K562 (cell line): Measurements from ENCODE around the gene IFT27. TPM values are rescaled to one million over a fixed set of nuclear protein-coding genes. Genes with fewer than 3 reads are reported as not detected.

Experiments used
- ATAC-seq: fragments of 200-7000 bp; cut with Tn5 transposase; 3 replicates; pipeline ENCODE4 v1.9.1; 2020; ENCODE audit warnings: moderate library complexity
- BruUV-seq: library from RNA; stranded (reverse); fragments of 400-500 nt; replicated peaks from 2 replicates; lab custom pipeline; 2021; lab: Mats Ljungman, UMichigan
- CTCF ChIA-PET: fragments of 300-600 bp; formaldehyde crosslinking; extraction: SDS; loops from one replicate; lab custom pipeline; 2021; ENCODE audit warnings: low intra/inter-chr PET ratio; lab: Yijun Ruan, JAX
- POLR2A ChIA-PET: fragments of 300-600, 350-650 bp; sonication (Branson Sonifier 250); formaldehyde crosslinking; extraction: SDS; loops from one replicate; lab custom pipeline; 2021; ENCODE audit warnings: antibody characterized with exemption, inconsistent platforms; lab: Yijun Ruan, JAX
- DNase-seq, 4 experiments: peaks; one replicate each; pipeline versions ENCODE4 v3.0.0 to v3.0.0-alpha.2; 2011 to 2018; ENCODE audit warnings: low spot score in 3 of 4, mixed read lengths in 3 of 4; ENCODE audit errors: extremely low read depth in 1 of 4
- FAIRE-seq: peaks from 2 replicates; lab custom pipeline; 2011; peaks lifted over from hg19 to GRCh38; lab: Jason Lieb, UNC
- H2AFZ ChIP-seq: 2 replicates; pipeline ENCODE4 v1.6.0; 2011; ENCODE audit warnings: low read depth, low read length, control low read depth, inconsistent platforms
- H3K27ac ChIP-seq: fragments of 200-600 bp; 3 replicates; pipeline ENCODE4 v1.8.0; 2011; ENCODE audit warnings: low read depth, mild to moderate bottlenecking, control low read depth, inconsistent platforms, low read length, moderate library complexity, mixed read lengths; ENCODE audit errors: extremely low read depth
- H3K27me3 ChIP-seq, 2 experiments: fragments of 300-600 bp in 1 of 2; 2 replicates in 1 of 2; 3 replicates in 1 of 2; pipeline versions ENCODE4 v1.6.0 to v1.8.0; 2011; ENCODE audit warnings: inconsistent platforms in 2 of 2, low read length in 2 of 2, mild to moderate bottlenecking in 1 of 2, mixed read lengths in 1 of 2, moderate library complexity in 1 of 2; ENCODE audit not compliant: control insufficient read depth in 2 of 2, insufficient read depth in 2 of 2
- H3K36me3 ChIP-seq: fragments of 300-600 bp; 3 replicates; pipeline ENCODE4 v1.8.0; 2011; ENCODE audit warnings: mild to moderate bottlenecking, low read length, inconsistent platforms; ENCODE audit not compliant: control insufficient read depth, insufficient read depth
- H3K4me1 ChIP-seq, 2 experiments: fragments of 200-600 bp in 1 of 2; replicated peaks in 1 of 2; 2 replicates in 1 of 2; 3 replicates in 1 of 2; pipeline versions ENCODE4 v1.5.1 to v1.8.0; 2011; ENCODE audit warnings: inconsistent platforms in 2 of 2, low read length in 2 of 2, mild to moderate bottlenecking in 1 of 2, mixed read lengths in 1 of 2, moderate library complexity in 1 of 2; ENCODE audit not compliant: control insufficient read depth in 2 of 2, insufficient read depth in 2 of 2
- H3K4me2 ChIP-seq: 2 replicates; pipeline ENCODE4 v1.6.1; 2011; ENCODE audit warnings: low read length, control low read depth, inconsistent platforms, mixed read lengths; ENCODE audit not compliant: insufficient read depth
- H3K4me3 ChIP-seq: fragments of 200-600 bp; sonication (generic), shearing (Covaris generic); 2 replicates; pipeline ENCODE4 v1.5.1; 2016; ENCODE audit warnings: control low read depth, inconsistent platforms
- H3K79me2 ChIP-seq: fragments of 200-600 bp; 3 replicates; pipeline ENCODE4 v1.8.0; 2011; ENCODE audit warnings: low read length, inconsistent platforms; ENCODE audit not compliant: control insufficient read depth, insufficient read depth
- H3K9ac ChIP-seq, 2 experiments: 2 replicates each; pipeline versions ENCODE4 v1.6.0 to v1.6.1; 2011; ENCODE audit warnings: low read depth in 2 of 2, low read length in 2 of 2, control low read depth in 1 of 2, inconsistent platforms in 1 of 2, mild to moderate bottlenecking in 1 of 2, mixed read lengths in 1 of 2; ENCODE audit not compliant: insufficient read depth in 1 of 2
- H3K9me1 ChIP-seq: one replicate; pipeline ENCODE4 v1.6.0; 2011; ENCODE audit warnings: inconsistent platforms, mild to moderate bottlenecking, low read length, moderate library complexity; ENCODE audit not compliant: control insufficient read depth, insufficient read depth
- H3K9me3 ChIP-seq: replicated peaks from 2 replicates; pipeline ENCODE4 v1.5.1; 2011; ENCODE audit warnings: low read depth, low read length, inconsistent platforms; ENCODE audit not compliant: control insufficient read depth, insufficient read depth
- H4K20me1 ChIP-seq: replicated peaks from 2 replicates; pipeline ENCODE4 v1.6.1; 2011; ENCODE audit warnings: low read length, inconsistent platforms, mixed read lengths; ENCODE audit not compliant: control insufficient read depth, insufficient read depth
- HDGF ChIP-seq: fragments of 450-650 bp; IDR thresholded peaks from 2 replicates; pipeline ENCODE4 v1.6.1; 2016
- MAFK ChIP-seq: IDR thresholded peaks from 2 replicates; pipeline ENCODE4 v1.6.1; 2011; ENCODE audit warnings: low read length, improper control_type of control experiment
- MTA1 ChIP-seq: fragments of 450-650 bp; IDR thresholded peaks from 2 replicates; pipeline ENCODE4 v1.6.1; 2017; ENCODE audit warnings: borderline replicate concordance
- NFE2 ChIP-seq: IDR thresholded peaks from 2 replicates; pipeline ENCODE4 v1.6.1; 2014; ENCODE audit warnings: antibody characterized with exemption, low read depth
- TRIM24 ChIP-seq, 2 experiments: fragments of 450-650 bp; IDR thresholded peaks; 2 replicates each; pipeline ENCODE4 v1.6.1; 2016
- ZNF79 ChIP-seq: fragments of 250-450 bp; sonication (Bioruptor Pico); IDR thresholded peaks from 2 replicates; pipeline ENCODE4 v1.4.0; 2020; ENCODE audit warnings: low read depth, mild to moderate bottlenecking, moderate library complexity
- WGBS: fragments of 100-300 bp; shearing (Covaris generic); methylation state at CpG from one replicate; pipeline ENCODE4 v1.1.6; 2016; ENCODE audit warnings: low coverage, mixed read lengths; ENCODE audit not compliant: insufficient coverage; ENCODE audit errors: missing lambda C conversion rate; 5-methylcytosine and 5-hydroxymethylcytosine counted together
- in situ Hi-C: fragments of 300-500 bp; cut with MboI; formaldehyde crosslinking; loops from 4 replicates; pipeline ENCODE4 v1.15.0; 2018; ENCODE audit warnings: inconsistent platforms, mixed read lengths
- intact Hi-C: fragments of 100-400 bp; cut with micrococcal nuclease; formaldehyde crosslinking; loops from 2 replicates; pipeline ENCODE4 v1.14.2; 2022
- polyA plus RNA-seq, 8 experiments: library from polyadenylated mRNA; depleted of rRNA in 4 of 8; stranded (reverse) in 5 of 8; unstranded in 3 of 8; fragments of >200 nt; fragmentation: Nextera tagmentation in 2 of 8; fragmentation: Illumina TruSeq in 1 of 8; extraction: Ambion mirVana in 2 of 8; extraction: Trizol in 1 of 8; gene quantifications; 2 replicates each; pipeline versions ENCODE4 v1.2.1 to v1.2.3, GENCODE V29; 2011 to 2014; ENCODE audit warnings: inconsistent platforms in 1 of 8, missing spikeins in 1 of 8
- total RNA-seq, 7 experiments: library from RNA; depleted of rRNA in 6 of 7; stranded (reverse); fragments of >200 nt in 6 of 7; fragmentation: Illumina TruSeq in 2 of 7; extraction: Trizol in 2 of 7; gene quantifications; 2 replicates each; pipeline versions ENCODE4 v1.2.1 to v1.2.3, GENCODE V29; 2011 to 2021; ENCODE audit warnings: low replicate concordance in 1 of 7
- TF ChIP-seq, protein P1 (sequence below): IDR thresholded peaks from 2 replicates; pipeline ENCODE4 v1.6.1; 2014; ENCODE audit warnings: antibody characterized with exemption
- TF ChIP-seq, protein P2 (sequence below): sonication (generic); formaldehyde crosslinking; IDR thresholded peaks from 2 replicates; pipeline ENCODE4 v1.8.0; 2023; ENCODE audit warnings: missing genetic modification reagents, mild to moderate bottlenecking, borderline replicate concordance

IFT27 gene
- total and polyA plus RNA-seq, 9 of the 15 experiments (the other 6 are each of a cell fraction or from before 2014, with no cell fraction given): 0.01 to 1.4 (median 0.14) TPM; not detected in 1

DNA sequence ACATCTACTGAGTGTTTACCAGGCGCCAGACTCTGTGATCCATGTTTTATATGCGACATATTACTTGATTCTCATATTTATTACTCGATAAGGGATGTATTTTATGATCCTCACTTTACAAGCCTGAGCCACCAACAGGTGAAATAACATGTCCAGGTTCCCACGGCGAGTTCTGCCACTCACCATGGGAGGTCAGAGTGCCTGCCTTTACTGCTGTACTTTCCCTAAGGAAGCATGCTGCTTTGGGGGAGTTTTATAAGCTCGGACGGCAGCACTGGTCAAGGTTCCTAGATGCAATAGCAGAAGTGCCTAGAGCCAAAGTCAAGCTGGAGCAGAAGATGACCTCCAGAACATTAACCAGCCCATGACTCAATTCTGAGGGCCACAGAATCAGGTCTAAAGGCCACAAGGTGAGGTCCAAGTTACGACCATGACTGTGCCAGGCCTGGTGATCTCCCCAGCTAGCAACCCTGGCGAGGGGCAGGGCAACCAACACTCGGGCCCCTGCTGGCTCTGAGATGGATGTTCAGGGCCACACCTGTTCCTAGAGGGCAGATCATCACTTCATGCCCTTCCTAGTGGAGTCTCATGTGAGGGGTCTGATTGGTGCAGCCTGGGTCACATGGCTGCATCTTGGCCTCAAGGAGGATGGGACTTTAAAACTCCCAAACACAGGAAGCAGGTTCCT lies 14.2 kb downstream of the IFT27 start:
- Histone ChIP-seq H3K9me3 (no peaks in the 10 kb centered on the region), H2AFZ (no peak overlapping the region), H3K4me2 (no peak overlapping the region), H3K36me3 (no peaks in the 10 kb centered on the region), H3K27ac (no peak overlapping the region), H3K79me2 (no peaks in the 10 kb centered on the region), H3K4me1 (no peaks in the 10 kb centered on the region; a peak in 1 of 5 replicates), H3K4me3 (no peak overlapping the region), H4K20me1 (peaks cover 5% of the 10 kb centered on the region; the same call in 1 of the 2 replicates), H3K27me3 (peaks cover 10 to 78% of the 10 kb centered on the region in 2 experiments; a peak in 4 of 5 replicates), H3K9ac (no peak overlapping the region), H3K9me1 (no peaks in the 10 kb centered on the region)
- FAIRE-seq (no peak), DNase-seq (no peak), ATAC-seq (no peak)
- BruUV-seq: no TSS peak
- intact Hi-C loops (no loop called here), in situ Hi-C loops (no loop called here)
- under 1% methylated on average over 10 of the region's 10 CpGs for WGBS
- TF ChIP-seq, protein P1, sequence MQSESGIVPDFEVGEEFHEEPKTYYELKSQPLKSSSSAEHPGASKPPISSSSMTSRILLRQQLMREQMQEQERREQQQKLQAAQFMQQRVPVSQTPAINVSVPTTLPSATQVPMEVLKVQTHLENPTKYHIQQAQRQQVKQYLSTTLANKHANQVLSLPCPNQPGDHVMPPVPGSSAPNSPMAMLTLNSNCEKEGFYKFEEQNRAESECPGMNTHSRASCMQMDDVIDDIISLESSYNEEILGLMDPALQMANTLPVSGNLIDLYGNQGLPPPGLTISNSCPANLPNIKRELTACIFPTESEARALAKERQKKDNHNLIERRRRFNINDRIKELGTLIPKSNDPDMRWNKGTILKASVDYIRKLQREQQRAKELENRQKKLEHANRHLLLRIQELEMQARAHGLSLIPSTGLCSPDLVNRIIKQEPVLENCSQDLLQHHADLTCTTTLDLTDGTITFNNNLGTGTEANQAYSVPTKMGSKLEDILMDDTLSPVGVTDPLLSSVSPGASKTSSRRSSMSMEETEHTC: no peak
- POLR2A ChIA-PET: interaction anchor here (0.7 kb wide), 1 partner anchor 201 kb away, joined by 3 read pairs; no protein-coding TSS in a partner anchor
- CTCF ChIA-PET: no interaction called here

DNA sequence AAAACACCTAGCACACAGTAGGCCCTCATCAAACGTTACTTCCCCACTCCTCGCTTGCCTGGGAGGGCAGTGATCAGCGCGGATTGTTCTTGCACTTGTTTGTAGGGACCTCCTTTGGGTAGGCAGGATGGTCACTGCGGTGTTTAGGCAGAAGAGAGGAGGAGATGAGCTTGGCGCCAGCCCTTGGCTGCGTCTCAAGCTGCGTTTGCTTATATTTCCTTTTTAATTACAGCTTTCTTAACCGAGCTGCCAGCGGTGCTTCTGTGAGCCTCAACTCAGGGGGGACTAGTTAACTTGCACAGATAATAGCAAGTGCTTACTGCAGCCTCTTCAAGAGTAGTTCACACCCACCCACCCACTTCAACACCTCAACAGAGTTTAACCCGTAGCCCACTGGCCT lies 15.1 kb downstream of the IFT27 start:
- ATAC-seq (no peak), DNase-seq (no peak), FAIRE-seq (no peak)
- ChIA-PET POLR2A (interaction anchor here (0.7 to 1.4 kb wide), 2 partner anchors 26 to 89 kb away, joined by 3 to 4 read pairs; no protein-coding TSS in a partner anchor), CTCF (no interaction called here)
- Histone ChIP-seq H2AFZ (no peak overlapping the region), H3K36me3 (no peaks in the 10 kb centered on the region), H3K9me1 (no peaks in the 10 kb centered on the region), H4K20me1 (peaks cover 5% of the 10 kb centered on the region; the same call in 1 of the 2 replicates), H3K27ac (no peak overlapping the region), H3K4me1 (no peaks in the 10 kb centered on the region; a peak in 1 of 5 replicates), H3K9me3 (no peaks in the 10 kb centered on the region), H3K9ac (no peak overlapping the region), H3K4me3 (no peak overlapping the region), H3K27me3 (peaks cover 10 to 68% of the 10 kb centered on the region in 2 experiments; a peak in 4 of 5 replicates), H3K79me2 (no peaks in the 10 kb centered on the region), H3K4me2 (no peak overlapping the region)
- no TSS peak for BruUV-seq
- intact Hi-C loops: no loop called here
- 2% methylated on average over 11 of the region's 11 CpGs for WGBS
- in situ Hi-C loops: no loop called here
- TF ChIP-seq TRIM24 (IDR thresholded peaks at IDR 0.05) (no peak), MTA1 (no peak), ZNF79 (CRISPR knock-in tag) (no peak), MAFK (no peak), NFE2 (no peak), HDGF (no peak)
- TF ChIP-seq, protein P2, sequence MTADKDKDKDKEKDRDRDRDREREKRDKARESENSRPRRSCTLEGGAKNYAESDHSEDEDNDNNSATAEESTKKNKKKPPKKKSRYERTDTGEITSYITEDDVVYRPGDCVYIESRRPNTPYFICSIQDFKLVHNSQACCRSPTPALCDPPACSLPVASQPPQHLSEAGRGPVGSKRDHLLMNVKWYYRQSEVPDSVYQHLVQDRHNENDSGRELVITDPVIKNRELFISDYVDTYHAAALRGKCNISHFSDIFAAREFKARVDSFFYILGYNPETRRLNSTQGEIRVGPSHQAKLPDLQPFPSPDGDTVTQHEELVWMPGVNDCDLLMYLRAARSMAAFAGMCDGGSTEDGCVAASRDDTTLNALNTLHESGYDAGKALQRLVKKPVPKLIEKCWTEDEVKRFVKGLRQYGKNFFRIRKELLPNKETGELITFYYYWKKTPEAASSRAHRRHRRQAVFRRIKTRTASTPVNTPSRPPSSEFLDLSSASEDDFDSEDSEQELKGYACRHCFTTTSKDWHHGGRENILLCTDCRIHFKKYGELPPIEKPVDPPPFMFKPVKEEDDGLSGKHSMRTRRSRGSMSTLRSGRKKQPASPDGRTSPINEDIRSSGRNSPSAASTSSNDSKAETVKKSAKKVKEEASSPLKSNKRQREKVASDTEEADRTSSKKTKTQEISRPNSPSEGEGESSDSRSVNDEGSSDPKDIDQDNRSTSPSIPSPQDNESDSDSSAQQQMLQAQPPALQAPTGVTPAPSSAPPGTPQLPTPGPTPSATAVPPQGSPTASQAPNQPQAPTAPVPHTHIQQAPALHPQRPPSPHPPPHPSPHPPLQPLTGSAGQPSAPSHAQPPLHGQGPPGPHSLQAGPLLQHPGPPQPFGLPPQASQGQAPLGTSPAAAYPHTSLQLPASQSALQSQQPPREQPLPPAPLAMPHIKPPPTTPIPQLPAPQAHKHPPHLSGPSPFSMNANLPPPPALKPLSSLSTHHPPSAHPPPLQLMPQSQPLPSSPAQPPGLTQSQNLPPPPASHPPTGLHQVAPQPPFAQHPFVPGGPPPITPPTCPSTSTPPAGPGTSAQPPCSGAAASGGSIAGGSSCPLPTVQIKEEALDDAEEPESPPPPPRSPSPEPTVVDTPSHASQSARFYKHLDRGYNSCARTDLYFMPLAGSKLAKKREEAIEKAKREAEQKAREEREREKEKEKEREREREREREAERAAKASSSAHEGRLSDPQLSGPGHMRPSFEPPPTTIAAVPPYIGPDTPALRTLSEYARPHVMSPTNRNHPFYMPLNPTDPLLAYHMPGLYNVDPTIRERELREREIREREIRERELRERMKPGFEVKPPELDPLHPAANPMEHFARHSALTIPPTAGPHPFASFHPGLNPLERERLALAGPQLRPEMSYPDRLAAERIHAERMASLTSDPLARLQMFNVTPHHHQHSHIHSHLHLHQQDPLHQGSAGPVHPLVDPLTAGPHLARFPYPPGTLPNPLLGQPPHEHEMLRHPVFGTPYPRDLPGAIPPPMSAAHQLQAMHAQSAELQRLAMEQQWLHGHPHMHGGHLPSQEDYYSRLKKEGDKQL: no peak
